ENCODE results near the gene ZNF326. TPM values are rescaled to one million over a fixed set of nuclear protein-coding genes. Genes with fewer than 3 reads are reported as not detected.
A peak's percentile ranks its signal among the peaks of the same experiment; 100 is the strongest.

The ZNF326 gene
- total RNA-seq, 1 experiment from 2014 or later, result 39.0 TPM

DNA sequence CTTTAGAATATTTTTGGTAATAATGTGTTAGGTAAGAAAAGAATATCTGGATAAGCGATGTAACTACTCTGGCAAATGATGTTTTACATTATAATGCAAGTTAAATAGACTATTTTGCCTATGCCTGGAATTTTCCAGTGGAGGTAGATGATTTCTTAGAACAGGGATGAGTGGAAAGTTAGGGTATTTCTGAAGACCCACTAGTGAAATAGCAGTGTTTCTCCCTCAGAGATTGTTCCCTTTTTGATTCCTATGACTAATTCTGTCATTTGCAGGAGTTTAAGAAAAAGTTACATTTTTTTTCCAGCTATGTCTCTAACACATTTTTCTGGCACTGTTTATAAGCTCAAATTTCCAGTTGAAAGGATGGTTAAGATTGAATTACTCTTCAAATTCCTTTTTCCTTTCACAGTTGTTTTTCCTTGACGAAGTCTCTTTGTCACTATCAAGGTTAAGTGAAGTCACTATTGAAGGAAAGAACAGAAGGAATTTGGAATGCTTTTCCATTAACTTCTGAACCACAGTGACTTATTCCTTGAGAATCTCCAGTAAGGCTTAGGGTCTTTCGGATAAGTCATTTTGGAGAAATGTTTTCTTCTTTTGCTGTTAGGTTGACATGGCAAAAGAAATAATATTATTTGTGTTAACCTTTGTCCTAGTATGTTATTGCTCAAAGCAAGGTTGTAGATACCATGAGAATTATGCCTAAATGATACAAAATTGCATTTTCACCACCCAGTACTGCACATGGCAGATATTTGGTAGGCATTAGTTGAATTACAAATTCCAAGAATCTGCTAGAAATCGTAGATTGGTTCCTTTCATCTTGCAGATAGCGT is 42.9 kb upstream of the ZNF326 start:
- no peak overlapping the region for H2BK15ac ChIP-seq (ENCODE audit: low read depth, low read length)
- no peak overlapping the region for H3K4ac ChIP-seq (ENCODE audit: low read depth, low read length)
- H2BK12ac ChIP-seq (ENCODE audit: insufficient read length, low read depth, low read length), result no peak overlapping the region
- no peak overlapping the region for H3K27ac ChIP-seq (ENCODE audit: insufficient read length, low read depth, low read length)
- no peak overlapping the region for H3T11ph ChIP-seq (ENCODE audit: low read length)
- Mint-ChIP-seq H3K27me3 (ENCODE audit: low read depth) (peaks cover 2% of the 10 kb centered on the region; the same call in 1 of the 2 replicates), H3K27ac (peak overlapping the region in 1 of 3 experiments; percentile 14; a peak in 2 of 7 replicates), H3K4me3 (no peak overlapping the region), H3K4me1 (peaks cover 45 to 46% of the 10 kb centered on the region in 2 experiments), H3K36me3 (ENCODE audit: insufficient read depth in 1 of 3, low read depth in 3 of 3) (no peaks in the 10 kb centered on the region; a peak in 1 of 7 replicates), H3K9me3 (no peaks in the 10 kb centered on the region; a peak in 1 of 5 replicates)
- H4K8ac ChIP-seq (replicated peaks; ENCODE audit: insufficient read length, low read depth, low read length), result no peak overlapping the region
- no peak overlapping the region for H4K91ac ChIP-seq (ENCODE audit: insufficient read length, low read depth, low read length)
- H3K23ac ChIP-seq (ENCODE audit: insufficient read length, low read depth, low read length), result no peak overlapping the region
- no peak overlapping the region for H2AFZ ChIP-seq (ENCODE audit: low read length)
- H3K14ac ChIP-seq (ENCODE audit: insufficient read depth, low read length), result no peak overlapping the region
- DNase-seq, result no peak
- H3K4me2 ChIP-seq (ENCODE audit: insufficient read depth, insufficient read length, low read length), result no peak overlapping the region
- no peaks in the 10 kb centered on the region for H3K9me3 ChIP-seq (ENCODE audit: control insufficient read depth, low read depth, low read length)
- H2BK20ac ChIP-seq (ENCODE audit: low read depth, low read length, poor library complexity, severe bottlenecking), result no peak overlapping the region
- no peaks in the 10 kb centered on the region for H3K79me2 ChIP-seq (ENCODE audit: insufficient read depth, low read length)
- no CpG with 5 or more reads among the region's 5 CpGs for WGBS (ENCODE audit: extremely low coverage, insufficient read length, low lambda C conversion rate)
- TF ChIP-seq, protein P1, sequence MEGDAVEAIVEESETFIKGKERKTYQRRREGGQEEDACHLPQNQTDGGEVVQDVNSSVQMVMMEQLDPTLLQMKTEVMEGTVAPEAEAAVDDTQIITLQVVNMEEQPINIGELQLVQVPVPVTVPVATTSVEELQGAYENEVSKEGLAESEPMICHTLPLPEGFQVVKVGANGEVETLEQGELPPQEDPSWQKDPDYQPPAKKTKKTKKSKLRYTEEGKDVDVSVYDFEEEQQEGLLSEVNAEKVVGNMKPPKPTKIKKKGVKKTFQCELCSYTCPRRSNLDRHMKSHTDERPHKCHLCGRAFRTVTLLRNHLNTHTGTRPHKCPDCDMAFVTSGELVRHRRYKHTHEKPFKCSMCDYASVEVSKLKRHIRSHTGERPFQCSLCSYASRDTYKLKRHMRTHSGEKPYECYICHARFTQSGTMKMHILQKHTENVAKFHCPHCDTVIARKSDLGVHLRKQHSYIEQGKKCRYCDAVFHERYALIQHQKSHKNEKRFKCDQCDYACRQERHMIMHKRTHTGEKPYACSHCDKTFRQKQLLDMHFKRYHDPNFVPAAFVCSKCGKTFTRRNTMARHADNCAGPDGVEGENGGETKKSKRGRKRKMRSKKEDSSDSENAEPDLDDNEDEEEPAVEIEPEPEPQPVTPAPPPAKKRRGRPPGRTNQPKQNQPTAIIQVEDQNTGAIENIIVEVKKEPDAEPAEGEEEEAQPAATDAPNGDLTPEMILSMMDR (conservative IDR thresholded peaks at IDR 0.05), result no peak
- no peaks in the 10 kb centered on the region for H3K27me3 ChIP-seq (ENCODE audit: insufficient read depth, low read length)
- no peak overlapping the region for H3K9ac ChIP-seq (ENCODE audit: extremely low read depth, insufficient read length, low read length)
- no peak overlapping the region for H2AK5ac ChIP-seq (ENCODE audit: insufficient read length, low read length)
- H3K4me1 ChIP-seq (ENCODE audit: insufficient read depth, low read length), result peaks cover 10% of the 10 kb centered on the region
- H4K5ac ChIP-seq (ENCODE audit: insufficient read length, low read depth, low read length), result no peak overlapping the region
- H3K79me1 ChIP-seq (ENCODE audit: insufficient read depth, low read depth, low read length, poor library complexity, severe bottlenecking), result no peaks in the 10 kb centered on the region
- no peak overlapping the region for H2BK5ac ChIP-seq (ENCODE audit: insufficient read length, low read length)
- H4K20me1 ChIP-seq (ENCODE audit: control insufficient read depth, insufficient read depth, insufficient read length), result no peaks in the 10 kb centered on the region
- H2BK120ac ChIP-seq (ENCODE audit: low read depth, low read length, poor library complexity, severe bottlenecking), result no peak overlapping the region
- no peak overlapping the region for H3K56ac ChIP-seq (ENCODE audit: insufficient read length, low read depth, low read length)
- no peak overlapping the region for H3K18ac ChIP-seq (ENCODE audit: insufficient read length, low read depth, low read length)
- H3K23me2 ChIP-seq (ENCODE audit: insufficient read length, low read depth, low read length, poor library complexity, severe bottlenecking), result no peaks in the 10 kb centered on the region

All from H9 (cell line).